Left ventricle myocardium inferior (tissue), 1 donor: ENCODE data around the gene BAMBI. TPM values are rescaled to one million over a fixed set of nuclear protein-coding genes. Genes with fewer than 3 reads are reported as not detected.
A peak's percentile ranks its signal among the peaks of the same experiment; 100 is the strongest.

ENCODE experiments used
- DNase-seq: peaks from one replicate; pipeline ENCODE4 v3.0.0-alpha.2; 2020
- H3K27ac ChIP-seq: fragments of 200-600 bp; replicated peaks from 2 replicates; pipeline ENCODE4 v1.8.0; 2021
- H3K27me3 ChIP-seq: fragments of 200-600 bp; 2 replicates; pipeline ENCODE4 v1.8.0; 2021; ENCODE audit warnings: low read depth
- H3K36me3 ChIP-seq: fragments of 200-600 bp; 2 replicates; pipeline ENCODE4 v1.8.0; 2021
- H3K4me1 ChIP-seq: fragments of 200-600 bp; 2 replicates; pipeline ENCODE4 v1.8.0; 2021
- H3K4me3 ChIP-seq: fragments of 200-600 bp; 2 replicates; pipeline ENCODE4 v1.8.0; 2021; ENCODE audit warnings: mild to moderate bottlenecking, moderate library complexity
- H3K9me3 ChIP-seq: fragments of 200-600 bp; replicated peaks from 2 replicates; pipeline ENCODE4 v1.8.0; 2021
- intact Hi-C: fragments of 100-400 bp; cut with micrococcal nuclease; formaldehyde crosslinking; loops from one replicate; pipeline ENCODE4 v1.11.0; 2022
- total RNA-seq: library from RNA; stranded (reverse); fragmentation: NEBNext Ultra II Directional; extraction: Animal tissue kit (Norgen Biotek cat#: 25700); gene quantifications from one replicate; pipeline ENCODE4 v1.2.1, GENCODE V29; 2021
- TF ChIP-seq, protein P1 (sequence below): fragments of 200-600 bp; IDR thresholded peaks from 2 replicates; pipeline ENCODE4 v1.8.0; 2021; ENCODE audit warnings: antibody characterized with exemption, mild to moderate bottlenecking, borderline replicate concordance
- donor health status: DM: no; HTN: yes; CAD: no; lungs with severe emphysema.

Gene BAMBI
- total RNA-seq, 1 donor from 2014 or later: 15.4 TPM

DNA sequence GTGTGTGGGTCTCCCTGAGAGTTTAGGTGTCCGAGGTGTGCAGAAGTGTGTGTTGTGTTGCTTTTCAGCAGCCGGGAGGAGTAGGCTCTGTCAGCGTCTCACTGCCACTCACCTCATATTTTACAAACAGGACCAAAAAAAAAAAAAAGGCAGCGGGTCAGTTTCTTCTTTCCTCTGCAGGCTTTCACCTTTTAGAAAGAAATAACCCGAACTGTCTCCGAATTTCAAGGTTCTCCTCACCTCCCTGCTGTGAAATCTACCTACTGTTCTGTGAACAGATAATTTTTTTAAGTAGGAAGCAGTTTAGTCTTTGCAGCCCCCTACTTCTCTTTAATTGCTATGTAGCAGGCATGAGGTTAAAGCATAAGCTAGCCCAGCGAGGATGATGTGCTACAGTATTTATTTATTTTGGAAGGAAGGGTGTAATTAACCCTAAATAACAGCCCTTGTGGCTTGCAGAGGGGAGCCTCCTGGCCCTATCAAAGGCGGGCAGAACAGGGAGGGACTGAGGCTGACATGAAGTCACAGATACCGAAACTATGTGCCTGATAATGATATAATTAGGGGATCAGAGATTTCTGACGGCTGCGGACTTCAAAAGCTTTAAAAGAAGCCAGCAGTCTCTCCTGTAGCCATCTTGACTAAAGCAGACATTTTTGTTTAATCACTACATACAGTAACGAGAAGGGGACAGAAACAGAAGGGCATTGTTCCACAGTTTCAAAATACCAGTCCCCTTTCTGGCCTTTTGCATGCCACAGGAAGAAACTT, 1.6 kb downstream of the BAMBI start:
- Histone ChIP-seq H3K36me3 (peaks cover 9% of the 10 kb centered on the region), H3K9me3 (no peaks in the 10 kb centered on the region), H3K27ac (peak overlapping the region; percentile 89), H3K4me3 (peak overlapping the region; percentile 85), H3K4me1 (peaks cover 62% of the 10 kb centered on the region), H3K27me3 (peaks cover 18% of the 10 kb centered on the region)
- intact Hi-C loops: no loop called here
- no peak for DNase-seq
- TF ChIP-seq, protein P1, sequence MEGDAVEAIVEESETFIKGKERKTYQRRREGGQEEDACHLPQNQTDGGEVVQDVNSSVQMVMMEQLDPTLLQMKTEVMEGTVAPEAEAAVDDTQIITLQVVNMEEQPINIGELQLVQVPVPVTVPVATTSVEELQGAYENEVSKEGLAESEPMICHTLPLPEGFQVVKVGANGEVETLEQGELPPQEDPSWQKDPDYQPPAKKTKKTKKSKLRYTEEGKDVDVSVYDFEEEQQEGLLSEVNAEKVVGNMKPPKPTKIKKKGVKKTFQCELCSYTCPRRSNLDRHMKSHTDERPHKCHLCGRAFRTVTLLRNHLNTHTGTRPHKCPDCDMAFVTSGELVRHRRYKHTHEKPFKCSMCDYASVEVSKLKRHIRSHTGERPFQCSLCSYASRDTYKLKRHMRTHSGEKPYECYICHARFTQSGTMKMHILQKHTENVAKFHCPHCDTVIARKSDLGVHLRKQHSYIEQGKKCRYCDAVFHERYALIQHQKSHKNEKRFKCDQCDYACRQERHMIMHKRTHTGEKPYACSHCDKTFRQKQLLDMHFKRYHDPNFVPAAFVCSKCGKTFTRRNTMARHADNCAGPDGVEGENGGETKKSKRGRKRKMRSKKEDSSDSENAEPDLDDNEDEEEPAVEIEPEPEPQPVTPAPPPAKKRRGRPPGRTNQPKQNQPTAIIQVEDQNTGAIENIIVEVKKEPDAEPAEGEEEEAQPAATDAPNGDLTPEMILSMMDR: no peak

DNA sequence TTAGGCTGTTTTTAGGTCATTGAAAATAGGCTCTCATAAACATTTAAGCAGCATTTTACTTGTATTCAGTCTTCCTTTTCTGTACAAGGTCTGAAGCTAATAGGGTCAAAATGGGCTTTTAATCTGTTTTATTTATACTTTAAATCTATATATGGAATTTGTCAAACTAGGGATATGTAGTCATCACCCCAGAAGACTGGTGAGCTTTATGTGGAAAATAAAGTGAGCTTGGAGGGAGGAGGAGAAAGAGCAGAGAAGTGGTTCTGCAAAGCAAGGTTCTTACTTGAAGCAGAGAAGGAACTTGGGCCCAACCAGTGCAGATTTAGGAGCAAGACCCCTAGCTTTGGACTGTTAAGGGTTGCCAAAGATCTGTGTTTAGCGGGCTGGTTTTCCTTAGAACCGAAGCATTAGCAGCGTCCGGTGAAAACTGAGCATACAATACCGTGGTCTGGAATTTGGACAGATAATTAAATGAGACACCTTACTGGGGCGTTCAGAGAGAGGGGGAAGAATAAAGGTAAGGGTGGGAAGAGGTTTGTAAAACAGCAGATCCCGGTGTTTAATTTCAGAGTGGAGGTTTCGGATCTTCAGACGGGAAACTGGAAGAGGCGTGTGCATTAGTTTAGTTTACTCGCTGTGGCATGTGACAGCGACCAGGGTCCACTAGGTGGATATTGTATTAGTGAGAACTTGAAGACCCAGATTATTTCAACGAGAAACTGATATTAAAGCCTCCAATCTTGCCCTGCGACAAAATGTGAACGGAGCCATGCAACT, 2.4 kb downstream of the BAMBI start:
- TF ChIP-seq, protein P1: peak; percentile 56
- H3K36me3 ChIP-seq: peaks cover 9% of the 10 kb centered on the region
- H3K4me3 ChIP-seq: peak overlapping the region; percentile 85
- no peaks in the 10 kb centered on the region for H3K9me3 ChIP-seq
- intact Hi-C loops: no loop called here
- peaks cover 69% of the 10 kb centered on the region for H3K4me1 ChIP-seq
- peak overlapping the region; percentile 89 for H3K27ac ChIP-seq
- peaks cover 18% of the 10 kb centered on the region for H3K27me3 ChIP-seq
- no peak for DNase-seq

DNA sequence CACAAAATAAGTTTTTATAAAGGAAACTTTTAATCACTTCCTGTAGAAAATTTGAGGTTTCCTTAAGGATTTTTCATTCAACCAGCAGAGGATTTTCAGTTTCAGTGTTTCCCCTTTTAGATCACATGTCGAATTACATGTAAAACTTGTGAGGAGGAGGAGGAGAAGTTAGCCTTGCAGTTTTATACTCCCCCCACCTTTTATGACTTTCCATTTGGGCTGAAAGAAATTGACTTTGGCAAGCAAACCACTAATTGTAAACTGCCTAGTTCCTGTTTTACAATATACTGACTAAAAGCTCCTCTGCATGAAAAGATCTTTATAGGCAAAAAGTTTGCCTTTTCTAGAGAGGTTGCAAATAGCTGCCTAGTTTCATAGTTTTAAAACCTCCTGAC, 3.0 kb downstream of the BAMBI start:
- H3K4me1 ChIP-seq: peaks cover 74% of the 10 kb centered on the region
- no peak for DNase-seq
- H3K27ac ChIP-seq: peak overlapping the region; percentile 89
- intact Hi-C loops: no loop called here
- no peaks in the 10 kb centered on the region for H3K9me3 ChIP-seq
- H3K4me3 ChIP-seq: peak overlapping the region; percentile 85
- H3K27me3 ChIP-seq: peaks cover 18% of the 10 kb centered on the region
- TF ChIP-seq, protein P1: no peak
- H3K36me3 ChIP-seq: peaks cover 9% of the 10 kb centered on the region

DNA sequence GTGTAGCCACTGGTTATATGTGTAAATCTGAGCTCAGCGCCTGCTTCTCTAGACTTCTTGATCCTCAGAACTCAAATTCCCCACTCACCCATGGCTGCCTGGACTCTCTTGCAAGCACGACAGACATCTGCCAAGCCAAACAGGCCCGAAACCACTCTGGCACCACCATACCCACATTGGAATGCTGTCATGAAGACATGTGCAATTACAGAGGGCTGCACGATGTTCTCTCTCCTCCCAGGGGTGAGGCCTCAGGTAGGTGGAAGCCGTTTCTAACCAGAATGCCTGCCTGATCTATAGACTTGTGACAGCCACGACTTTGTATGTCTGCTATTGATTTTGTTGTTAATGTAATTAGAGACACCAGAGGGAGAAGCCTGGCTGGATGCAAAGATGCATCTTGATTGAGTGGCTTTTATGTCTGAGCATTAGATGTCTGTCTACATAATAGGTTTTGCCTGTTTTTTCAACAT, 4.0 kb downstream of the BAMBI start:
- intact Hi-C loops: no loop called here
- Histone ChIP-seq H3K36me3 (peaks cover 9% of the 10 kb centered on the region), H3K27ac (peak overlapping the region; percentile 89), H3K9me3 (no peaks in the 10 kb centered on the region), H3K27me3 (peaks cover 18% of the 10 kb centered on the region), H3K4me3 (peak overlapping the region; percentile 85), H3K4me1 (peaks cover 74% of the 10 kb centered on the region)
- TF ChIP-seq, protein P1: no peak
- no peak for DNase-seq

GRCh38 chr10:28681928-28682750, 4.8 kb downstream of the BAMBI start:
- H3K27ac ChIP-seq: peak overlapping the region; percentile 89
- peaks cover 9% of the 10 kb centered on the region for H3K36me3 ChIP-seq
- peaks cover 67% of the 10 kb centered on the region for H3K4me1 ChIP-seq
- TF ChIP-seq, protein P1: no peak
- H3K9me3 ChIP-seq: no peaks in the 10 kb centered on the region
- H3K27me3 ChIP-seq: peaks cover 18% of the 10 kb centered on the region
- H3K4me3 ChIP-seq: peak overlapping the region; percentile 3
- no peak for DNase-seq
- intact Hi-C loops: no loop called here
